Natural killer cell (primary cell): Measurements from ENCODE around the gene IL3RA. TPM values are rescaled to one million over a fixed set of nuclear protein-coding genes. Genes with fewer than 3 reads are reported as not detected.
"Not testable (repeated sequence)": the region's sequence is repeated elsewhere in the genome, so short reads cannot be mapped to it uniquely, and the experiment has no call there.

ENCODE experiments used
- ATAC-seq, 3 donors: fragments of 150-1000 bp in 2 of 3; fragments of 200-7000 bp in 1 of 3; cut with Tn5 transposase; 1 replicate in 1 of 3; 2 replicates in 2 of 3; pipeline ENCODE4 v1.10.0; 2021; ENCODE audit warnings: mild to moderate bottlenecking in 2 of 3, moderate library complexity in 2 of 3
- DNase-seq, 2 donors: peaks; one replicate each; pipeline versions ENCODE4 v3.0.0 to v3.0.0-alpha.2; 2013 to 2021; ENCODE audit warnings: mixed read lengths in 1 of 2
- H3K27ac ChIP-seq: one replicate; pipeline ENCODE4 v1.5.1; 2013; ENCODE audit warnings: mild to moderate bottlenecking, low read length
- H3K27me3 ChIP-seq: one replicate; pipeline ENCODE4 v1.6.1; 2013; ENCODE audit warnings: low read length; ENCODE audit not compliant: control insufficient read depth, insufficient read depth
- H3K36me3 ChIP-seq: one replicate; pipeline ENCODE4 v1.6.1; 2013; ENCODE audit warnings: low read length; ENCODE audit not compliant: control insufficient read depth, insufficient read depth
- H3K4me1 ChIP-seq: one replicate; pipeline ENCODE4 v1.6.1; 2013; ENCODE audit warnings: low read length; ENCODE audit not compliant: control insufficient read depth, insufficient read depth
- H3K4me3 ChIP-seq: one replicate; pipeline ENCODE4 v1.5.1; 2013; ENCODE audit warnings: low read length
- H3K9me3 ChIP-seq: one replicate; pipeline ENCODE4 v1.6.1; 2013; ENCODE audit warnings: low read length; ENCODE audit not compliant: control insufficient read depth, insufficient read depth
- H3K27ac Mint-ChIP-seq, 2 donors: one replicate each; pipeline ENCODE4 v1.8.0; 2022; ENCODE audit warnings: mild to moderate bottlenecking in 2 of 2, mixed read lengths in 2 of 2, moderate library complexity in 1 of 2
- H3K27me3 Mint-ChIP-seq, 2 donors: one replicate each; pipeline ENCODE4 v1.8.0; 2022; ENCODE audit warnings: low read depth in 2 of 2, mixed read lengths in 2 of 2
- H3K36me3 Mint-ChIP-seq: one replicate; pipeline ENCODE4 v1.8.0; 2022; ENCODE audit warnings: mixed read lengths
- H3K4me1 Mint-ChIP-seq, 2 donors: one replicate each; pipeline ENCODE4 v1.8.0; 2022; ENCODE audit warnings: mixed read lengths in 2 of 2
- H3K4me3 Mint-ChIP-seq: one replicate; pipeline ENCODE4 v1.8.0; 2022; ENCODE audit warnings: mild to moderate bottlenecking, moderate library complexity, mixed read lengths
- H3K9me3 Mint-ChIP-seq, 2 donors: one replicate each; pipeline ENCODE4 v1.8.0; 2022; ENCODE audit warnings: mixed read lengths in 2 of 2
- CTCF ChIP-seq: fragments of 200-600 bp; IDR thresholded peaks from one replicate; pipeline ENCODE4 v1.8.0; 2022; ENCODE audit warnings: antibody characterized with exemption
- WGBS: methylation state at CpG from one replicate; pipeline ENCODE4 v1.1.7; 2013; ENCODE audit warnings: missing lambda C conversion rate; ENCODE audit not compliant: insufficient coverage; 5-methylcytosine and 5-hydroxymethylcytosine counted together
- intact Hi-C: fragments of 100-400 bp; cut with micrococcal nuclease; formaldehyde crosslinking; loops from one replicate; pipeline ENCODE4 v1.14.2; 2022
- total RNA-seq, 4 donors: library from RNA; stranded (reverse); fragments of 120-200 nt in 1 of 4; gene quantifications; one replicate each; pipeline versions ENCODE4 v1.2.3 to v1.2.4, GENCODE V29; 2013 to 2022

The IL3RA gene
- total RNA-seq, 3 donors from 2014 or later (not counting 1 experiment from before 2014, with no cell fraction given), result 3.3 to 97.9 (median 4.4) TPM

- ATAC-seq, result peak in 2 of 3 donors; percentile 28 to 90
Measured at GRCh38 chrX:1325515-1326116, 11.0 kb upstream of the IL3RA start.

GRCh38 chrX:1327651-1328304, 8.8 kb upstream of the IL3RA start:
- H3K27me3 Mint-ChIP-seq, result peaks cover 2 to 6% of the 10 kb centered on the region in 2 donors
- H3K36me3 Mint-ChIP-seq, result no peaks in the 10 kb centered on the region
- peak in 1 of 2 donors; percentile 28 for DNase-seq
- Histone ChIP-seq H3K27ac (no peak overlapping the region), H3K4me1 (peaks cover 13% of the 10 kb centered on the region), H3K4me3 (no peak overlapping the region), H3K27me3 (no peaks in the 10 kb centered on the region), H3K9me3 (no peaks in the 10 kb centered on the region), H3K36me3 (no peaks in the 10 kb centered on the region)
- no peak overlapping the region for H3K4me3 Mint-ChIP-seq
- no peaks in the 10 kb centered on the region for H3K4me1 Mint-ChIP-seq
- H3K27ac Mint-ChIP-seq, result no peak overlapping the region
- no peaks in the 10 kb centered on the region for H3K9me3 Mint-ChIP-seq
- ATAC-seq, result no peak
- intact Hi-C loops, result no loop called here
- TF ChIP-seq CTCF, result no peak
- WGBS, result 76% methylated on average over 18 of the region's 18 CpGs

More at GRCh38 chrX:1325515-1326116, 11.0 kb upstream of the IL3RA start:
- no peak overlapping the region for H3K4me3 ChIP-seq
- Mint-ChIP-seq H3K9me3 (no peaks in the 10 kb centered on the region), H3K4me3 (no peak overlapping the region), H3K4me1 (no peaks in the 10 kb centered on the region), H3K36me3 (no peaks in the 10 kb centered on the region), H3K27me3 (peaks cover 0 to 3% of the 10 kb centered on the region in 2 donors), H3K27ac (no peak overlapping the region)
- no peak for TF ChIP-seq CTCF
- intact Hi-C loops, result no loop called here
- H3K9me3 ChIP-seq, result no peaks in the 10 kb centered on the region
- WGBS, result 50% methylated on average over 20 of the region's 20 CpGs
- H3K4me1 ChIP-seq, result peaks cover 14% of the 10 kb centered on the region
- H3K27ac ChIP-seq, result no peak overlapping the region
- no peaks in the 10 kb centered on the region for H3K27me3 ChIP-seq
- DNase-seq, result no peak
- H3K36me3 ChIP-seq, result no peaks in the 10 kb centered on the region

GRCh38 chrX:1330605-1331004, 6.0 kb upstream of the IL3RA start:
- H3K27me3 ChIP-seq, result no peaks in the 10 kb centered on the region
- intact Hi-C loops, result no loop called here
- H3K36me3 Mint-ChIP-seq, result no peaks in the 10 kb centered on the region
- no peak overlapping the region for H3K4me3 ChIP-seq
- H3K4me1 ChIP-seq, result peaks cover 25% of the 10 kb centered on the region
- no peak overlapping the region for H3K4me3 Mint-ChIP-seq
- no peak overlapping the region for H3K27ac Mint-ChIP-seq
- ATAC-seq (no peak), DNase-seq (no peak)
- peaks cover 2 to 6% of the 10 kb centered on the region in 2 donors for H3K27me3 Mint-ChIP-seq
- H3K9me3 Mint-ChIP-seq, result no peaks in the 10 kb centered on the region
- 38% methylated on average over 12 of the region's 12 CpGs for WGBS
- no peak for TF ChIP-seq CTCF
- H3K9me3 ChIP-seq, result no peaks in the 10 kb centered on the region
- no peak overlapping the region for H3K27ac ChIP-seq
- no peaks in the 10 kb centered on the region for H3K4me1 Mint-ChIP-seq
- H3K36me3 ChIP-seq, result no peaks in the 10 kb centered on the region

GRCh38 chrX:1332433-1332832, 4.2 kb upstream of the IL3RA start:
- H3K4me1 ChIP-seq, result peaks cover 43% of the 10 kb centered on the region
- H3K27ac Mint-ChIP-seq, result not testable (repeated sequence)

More at GRCh38 chrX:1332433-1332832, 4.2 kb upstream of the IL3RA start:
- WGBS, result 99% methylated on average over 4 of the region's 4 CpGs
- H3K9me3 Mint-ChIP-seq, H3K4me3 Mint-ChIP-seq, H3K27ac ChIP-seq, H3K9me3 ChIP-seq, DNase-seq, H3K27me3 Mint-ChIP-seq, intact Hi-C loops, H3K4me3 ChIP-seq, H3K27me3 ChIP-seq, H3K36me3 ChIP-seq, ATAC-seq, H3K36me3 Mint-ChIP-seq: not testable (repeated sequence)
- peaks cover 13 to 14% of the 10 kb centered on the region in 2 donors for H3K4me1 Mint-ChIP-seq
